Prostate gland (tissue), 2 donors: ENCODE results near the gene GDF7.

Experiments used
- CTCF ChIP-seq, 4 experiments: fragments of 200-600 bp in 2 of 4; fragments of 450-650 bp in 2 of 4; sonication (generic) in 2 of 4; IDR thresholded peaks; 1 replicate in 3 of 4; 2 replicates in 1 of 4; pipeline ENCODE4 v1.5.1; 2016 to 2019; ENCODE audit warnings: antibody characterized with exemption in 4 of 4, mild to moderate bottlenecking in 2 of 4, moderate library complexity in 2 of 4
- POLR2A ChIP-seq: fragments of 450-650 bp; IDR thresholded peaks from one replicate; pipeline ENCODE4 v1.6.1; 2016; ENCODE audit warnings: antibody characterized with exemption, mild to moderate bottlenecking
- POLR2AphosphoS5 ChIP-seq: sonication (generic); formaldehyde crosslinking; IDR thresholded peaks from one replicate; pipeline ENCODE4 v1.6.1; 2017; ENCODE audit warnings: antibody characterized with exemption

GRCh38 chr2:20726913-20727312 is 60.0 kb downstream of the GDF7 start:
- TF ChIP-seq POLR2A (no peak), CTCF (IDR thresholded peaks at IDR 0.05) (no peak), POLR2AphosphoS5 (no peak)
